T-cell (primary cell): ENCODE results near the gene WDR7. TPM values are rescaled to one million over a fixed set of nuclear protein-coding genes. Genes with fewer than 3 reads are reported as not detected.

ENCODE experiments used
- ATAC-seq, 4 experiments: fragments of 200-7000 bp in 3 of 4; fragments of 150-1000 bp in 1 of 4; cut with Tn5 transposase; replicated peaks in 1 of 4; 1 replicate in 3 of 4; 2 replicates in 1 of 4; pipeline ENCODE4 v1.10.0; 2021; ENCODE audit warnings: moderate library complexity in 3 of 4, mild to moderate bottlenecking in 2 of 4, moderate number of reproducible peaks in 1 of 4
- CTCF ChIA-PET, 2 donors: fragments of 300-600 bp; sonication (Branson Sonifier 250); formaldehyde crosslinking; loops; one replicate each; lab custom pipeline; 2022; ENCODE audit warnings: antibody characterized with exemption in 2 of 2; lab: Charles Lee
- POLR2A ChIA-PET, 2 donors: fragments of 300-600 bp; sonication (Branson Sonifier 250); formaldehyde crosslinking; loops; one replicate each; lab custom pipeline; 2022; ENCODE audit warnings: antibody characterized with exemption in 2 of 2; lab: Charles Lee
- DNase-seq, 35 experiments: peaks; one replicate each; pipeline versions ENCODE4 v3.0.0 to v3.0.0-alpha.2; 2013 to 2023
- H3K27ac ChIP-seq: one replicate; pipeline ENCODE4 v1.5.1; 2013; ENCODE audit warnings: low read length
- H3K27me3 ChIP-seq, 2 experiments: replicated peaks in 1 of 2; 1 replicate in 1 of 2; 2 replicates in 1 of 2; pipeline versions ENCODE4 v1.6.1 to v1.7.0; 2013; ENCODE audit warnings: low read length in 1 of 2, mixed read lengths in 1 of 2; ENCODE audit not compliant: control insufficient read depth in 2 of 2, insufficient read depth in 2 of 2; ENCODE audit errors: extremely low read depth in 1 of 2
- H3K36me3 ChIP-seq, 2 donors: 1 replicate in 1 of 2; 2 replicates in 1 of 2; pipeline versions ENCODE4 v1.6.1 to v1.7.0; 2013; ENCODE audit warnings: low read length in 1 of 2; ENCODE audit not compliant: control insufficient read depth in 2 of 2, insufficient read depth in 1 of 2; ENCODE audit errors: extremely low read depth in 1 of 2
- H3K4me1 ChIP-seq, 2 experiments: 1 replicate in 1 of 2; 2 replicates in 1 of 2; pipeline versions ENCODE4 v1.6.1 to v1.7.0; 2013; ENCODE audit warnings: low read length in 2 of 2, mixed read lengths in 1 of 2; ENCODE audit not compliant: insufficient read depth in 2 of 2, control insufficient read depth in 1 of 2; ENCODE audit errors: extremely low read depth in 1 of 2
- H3K4me3 ChIP-seq, 2 donors: 1 replicate in 1 of 2; 2 replicates in 1 of 2; pipeline versions ENCODE4 v1.5.1 to v1.7.0; 2013; ENCODE audit warnings: mild to moderate bottlenecking in 2 of 2, low read length in 1 of 2, moderate library complexity in 1 of 2; ENCODE audit not compliant: control insufficient read depth in 1 of 2; ENCODE audit errors: extremely low read depth in 1 of 2
- H3K9me3 ChIP-seq: 2 replicates; pipeline ENCODE4 v1.7.0; 2013
- H3K27ac Mint-ChIP-seq, 2 donors: one replicate each; pipeline ENCODE4 v1.8.0; 2020 to 2021; ENCODE audit warnings: mild to moderate bottlenecking in 2 of 2, mixed read lengths in 2 of 2
- H3K27me3 Mint-ChIP-seq, 2 donors: one replicate each; pipeline ENCODE4 v1.8.0; 2021 to 2022; ENCODE audit warnings: mixed read lengths in 2 of 2
- H3K36me3 Mint-ChIP-seq: one replicate; pipeline ENCODE4 v1.8.0; 2021; ENCODE audit warnings: mixed read lengths
- H3K4me1 Mint-ChIP-seq, 3 donors: one replicate each; pipeline ENCODE4 v1.8.0; 2020 to 2022; ENCODE audit warnings: mixed read lengths in 3 of 3, mild to moderate bottlenecking in 1 of 3
- H3K4me3 Mint-ChIP-seq, 3 donors: one replicate each; pipeline ENCODE4 v1.8.0; 2020 to 2022; ENCODE audit warnings: mild to moderate bottlenecking in 3 of 3, mixed read lengths in 3 of 3, moderate library complexity in 3 of 3
- H3K9me3 Mint-ChIP-seq, 3 donors: one replicate each; pipeline ENCODE4 v1.8.0; 2020 to 2022; ENCODE audit warnings: mixed read lengths in 3 of 3
- WGBS: methylation state at CpG from one replicate; pipeline ENCODE4 v1.1.5; 2013; ENCODE audit warnings: missing lambda C conversion rate; ENCODE audit not compliant: insufficient coverage; 5-methylcytosine and 5-hydroxymethylcytosine counted together
- total RNA-seq, 35 experiments: library from RNA in 6 of 35; stranded (reverse) in 6 of 35; fragments of 120-200 nt in 1 of 35; gene quantifications; one replicate each; pipeline versions ENCODE4 v1.2.1 to v1.2.4 and lab custom pipeline; 2013 to 2026

The WDR7 gene
- total RNA-seq, 5 donors from 2014 or later (not counting 1 experiment from before 2014, with no cell fraction given) = 35.9 to 65.6 (median 41.5) TPM

DNA sequence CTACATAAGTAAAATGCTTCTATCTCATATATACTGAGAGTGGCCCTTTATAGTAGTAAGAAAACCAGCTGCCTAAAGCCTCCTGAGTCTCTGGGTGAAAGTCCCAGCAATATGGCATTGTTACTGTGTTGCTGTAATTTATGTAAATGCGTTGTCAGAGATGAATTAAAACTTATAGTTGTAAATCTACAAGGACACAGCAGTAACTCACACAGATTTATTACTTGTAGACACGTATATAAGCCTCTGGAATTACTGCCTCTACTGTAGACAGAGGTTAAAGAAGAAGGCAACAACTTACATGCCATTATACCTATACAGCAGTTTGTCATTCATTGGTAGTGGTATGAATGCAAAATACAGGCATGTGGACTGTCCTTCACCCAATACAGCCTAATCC is 326.6 kb downstream of the WDR7 start:
- Mint-ChIP-seq H3K4me1 (peaks cover 0 to 14% (median 0%) of the 10 kb centered on the region in 3 donors), H3K36me3 (peaks cover 40% of the 10 kb centered on the region), H3K4me3 (no peak overlapping the region), H3K27me3 (no peaks in the 10 kb centered on the region), H3K27ac (no peak overlapping the region), H3K9me3 (no peaks in the 10 kb centered on the region)
- Histone ChIP-seq H3K9me3 (no peaks in the 10 kb centered on the region), H3K27ac (no peak overlapping the region), H3K4me1 (no peaks in the 10 kb centered on the region), H3K4me3 (no peak overlapping the region), H3K27me3 (no peaks in the 10 kb centered on the region), H3K36me3 (no peaks in the 10 kb centered on the region)
- ATAC-seq (no peak), DNase-seq (no peak)
- WGBS = no CpG with 5 or more reads among the region's 2 CpGs
- CTCF ChIA-PET = no interaction called here
- POLR2A ChIA-PET = no interaction called here

DNA sequence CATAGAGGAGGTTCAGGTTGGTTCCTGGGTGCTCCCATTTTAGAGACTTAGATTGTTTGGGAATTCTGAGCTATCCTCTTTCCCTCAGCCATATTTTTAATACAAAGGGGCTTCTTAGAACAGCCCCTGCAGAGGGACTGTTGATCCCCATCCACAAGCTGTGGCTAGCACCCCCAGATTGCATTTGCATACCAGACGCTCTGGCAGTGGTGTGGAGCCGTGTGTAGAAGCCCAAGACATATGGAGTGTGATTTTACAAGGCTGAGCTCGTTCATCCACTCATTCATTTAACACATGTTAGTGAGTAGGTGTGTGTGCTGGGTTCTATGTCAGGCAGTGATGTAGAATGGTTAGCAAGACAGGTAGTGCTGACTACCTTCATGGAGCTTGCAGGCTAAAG is 329.0 kb downstream of the WDR7 start:
- H3K9me3 Mint-ChIP-seq = no peaks in the 10 kb centered on the region
- 100% methylated on average over 1 of the region's 3 CpGs for WGBS
- H3K27ac Mint-ChIP-seq = no peak overlapping the region
- no peaks in the 10 kb centered on the region for H3K4me1 ChIP-seq
- no peaks in the 10 kb centered on the region for H3K27me3 ChIP-seq
- no peak overlapping the region for H3K4me3 ChIP-seq
- H3K4me3 Mint-ChIP-seq = no peak overlapping the region
- CTCF ChIA-PET = no interaction called here
- no peaks in the 10 kb centered on the region for H3K27me3 Mint-ChIP-seq
- no peaks in the 10 kb centered on the region for H3K36me3 ChIP-seq
- DNase-seq = no peak
- POLR2A ChIA-PET = interaction anchor here in 1 of 2 donors (0.6 kb wide), 1 partner anchor 21 kb away, joined by 3 read pairs; no protein-coding TSS in a partner anchor
- peaks cover 26% of the 10 kb centered on the region for H3K36me3 Mint-ChIP-seq
- H3K4me1 Mint-ChIP-seq = peaks cover 0 to 14% (median 0%) of the 10 kb centered on the region in 3 donors
- H3K27ac ChIP-seq = no peak overlapping the region
- H3K9me3 ChIP-seq = no peaks in the 10 kb centered on the region
- no peak for ATAC-seq

DNA sequence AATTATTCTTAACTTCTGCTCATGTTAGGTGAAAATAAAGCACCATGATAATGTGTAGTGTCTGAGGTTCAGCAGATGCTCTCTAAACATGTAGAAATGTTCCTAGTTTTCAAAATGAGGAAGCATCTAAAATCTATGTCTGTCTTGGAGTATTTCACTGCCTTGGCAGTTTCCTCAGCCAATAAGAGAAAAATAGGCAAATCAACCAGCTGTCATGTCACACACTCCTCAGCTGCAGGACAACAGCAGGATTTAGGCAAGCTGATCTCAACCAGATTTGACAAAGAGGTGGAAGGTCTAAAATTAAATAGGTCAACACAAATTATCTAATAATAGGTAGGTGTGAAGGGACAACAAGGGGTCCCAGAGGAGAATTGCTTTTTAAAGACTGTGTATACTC is 331.6 kb downstream of the WDR7 start:
- H3K4me1 Mint-ChIP-seq = peaks cover 0 to 14% (median 0%) of the 10 kb centered on the region in 3 donors
- no peak for ATAC-seq
- no peak overlapping the region for H3K4me3 Mint-ChIP-seq
- Histone ChIP-seq H3K4me3 (no peak overlapping the region), H3K27ac (no peak overlapping the region), H3K4me1 (no peaks in the 10 kb centered on the region), H3K36me3 (no peaks in the 10 kb centered on the region), H3K27me3 (no peaks in the 10 kb centered on the region), H3K9me3 (no peaks in the 10 kb centered on the region)
- CTCF ChIA-PET = no interaction called here
- H3K9me3 Mint-ChIP-seq = no peaks in the 10 kb centered on the region
- H3K27me3 Mint-ChIP-seq = no peaks in the 10 kb centered on the region
- H3K27ac Mint-ChIP-seq = no peak overlapping the region
- DNase-seq = no peak
- POLR2A ChIA-PET = no interaction called here
- H3K36me3 Mint-ChIP-seq = peaks cover 13% of the 10 kb centered on the region

DNA sequence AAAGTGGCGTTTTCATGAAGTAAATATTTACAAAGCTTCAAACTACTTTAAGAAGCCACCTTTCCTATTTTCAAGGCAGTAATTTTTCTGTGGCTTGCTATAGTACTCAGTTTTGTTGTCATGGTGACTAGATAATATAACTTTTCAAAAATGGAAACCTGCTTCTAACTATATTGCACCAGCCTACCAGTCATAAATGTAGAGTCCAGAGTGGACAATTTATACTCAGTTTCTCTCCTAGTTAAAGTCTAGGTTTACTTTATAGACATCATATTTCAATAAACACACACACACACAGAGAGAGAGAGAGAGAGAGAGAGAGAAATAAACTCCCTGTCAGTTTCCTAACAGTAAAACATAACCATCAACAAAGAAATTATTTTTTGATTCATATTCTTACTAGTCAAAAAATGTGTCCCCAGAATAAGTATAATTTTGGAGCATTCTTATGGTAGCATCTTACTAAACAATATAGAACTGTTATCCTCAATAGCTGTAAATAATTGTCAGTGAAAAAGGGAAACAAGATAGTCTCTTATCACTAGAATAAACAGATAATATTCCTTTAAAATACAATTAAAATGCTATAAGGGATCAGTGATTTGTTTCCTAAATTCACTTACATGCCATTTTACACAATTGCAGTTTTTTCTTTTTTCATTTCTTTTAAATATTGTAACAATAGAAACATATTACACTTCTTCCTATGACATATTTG is 332.3 kb downstream of the WDR7 start:
- no peak overlapping the region for H3K4me3 ChIP-seq
- Mint-ChIP-seq H3K27ac (no peak overlapping the region), H3K9me3 (no peaks in the 10 kb centered on the region), H3K36me3 (peaks cover 13% of the 10 kb centered on the region), H3K4me1 (peaks cover 0 to 14% (median 0%) of the 10 kb centered on the region in 3 donors), H3K27me3 (no peaks in the 10 kb centered on the region), H3K4me3 (no peak overlapping the region)
- H3K36me3 ChIP-seq = no peaks in the 10 kb centered on the region
- POLR2A ChIA-PET = no interaction called here
- no peaks in the 10 kb centered on the region for H3K27me3 ChIP-seq
- H3K9me3 ChIP-seq = no peaks in the 10 kb centered on the region
- H3K4me1 ChIP-seq = no peaks in the 10 kb centered on the region
- no CpG with 5 or more reads among the region's 1 CpG for WGBS
- DNase-seq (no peak), ATAC-seq (no peak)
- no peak overlapping the region for H3K27ac ChIP-seq
- CTCF ChIA-PET = no interaction called here

DNA sequence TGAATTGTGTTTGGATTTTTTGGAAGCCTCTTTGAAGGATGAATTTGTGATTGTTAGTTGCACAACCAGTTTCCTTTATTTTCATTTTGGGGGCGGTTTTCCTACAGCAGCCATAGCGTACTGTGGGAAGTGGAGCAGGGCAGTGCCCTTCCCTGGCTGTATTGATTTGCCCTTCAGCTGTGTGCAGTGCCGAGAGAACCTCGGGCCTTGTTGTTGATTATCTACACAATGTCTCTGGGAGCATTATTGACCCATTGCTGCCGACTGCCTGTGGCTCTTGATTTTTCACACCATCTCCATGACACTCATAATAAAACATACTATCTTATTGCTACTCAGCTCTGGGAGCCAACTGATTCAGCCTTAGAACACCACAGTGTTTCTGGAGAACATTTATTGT is 333.6 kb downstream of the WDR7 start:
- peaks cover 0 to 14% (median 0%) of the 10 kb centered on the region in 3 donors for H3K4me1 Mint-ChIP-seq
- CTCF ChIA-PET = no interaction called here

DNA sequence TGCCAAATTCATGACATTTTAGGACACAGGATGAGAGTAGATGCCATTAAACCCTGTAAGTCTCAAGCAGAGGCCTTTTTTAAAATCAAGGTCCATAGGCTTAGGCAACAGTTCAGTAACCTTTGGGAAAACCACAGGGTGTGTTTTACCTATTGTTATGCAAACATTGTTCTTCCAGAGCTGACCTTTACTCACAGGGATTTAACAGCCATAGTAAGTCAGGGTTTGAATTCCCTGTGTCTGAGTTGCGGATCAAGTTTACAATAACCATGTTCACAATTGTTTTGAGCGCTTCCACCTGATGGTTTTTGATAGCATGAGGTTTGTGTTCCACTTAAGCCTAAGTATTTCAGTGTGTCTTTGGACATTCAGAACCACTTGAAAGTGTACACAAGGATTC is 335.7 kb downstream of the WDR7 start:
- 100% methylated on average over 1 of the region's 2 CpGs for WGBS
- H3K4me3 ChIP-seq = no peak overlapping the region
- Mint-ChIP-seq H3K36me3 (peaks cover 10% of the 10 kb centered on the region), H3K4me3 (no peak overlapping the region), H3K27me3 (no peaks in the 10 kb centered on the region), H3K9me3 (no peaks in the 10 kb centered on the region), H3K4me1 (no peaks in the 10 kb centered on the region), H3K27ac (no peak overlapping the region)
- H3K9me3 ChIP-seq = no peaks in the 10 kb centered on the region
- ATAC-seq (no peak), DNase-seq (no peak)
- CTCF ChIA-PET = no interaction called here
- H3K36me3 ChIP-seq = no peaks in the 10 kb centered on the region
- H3K27ac ChIP-seq = no peak overlapping the region
- no peaks in the 10 kb centered on the region for H3K27me3 ChIP-seq
- H3K4me1 ChIP-seq = no peaks in the 10 kb centered on the region
- POLR2A ChIA-PET = no interaction called here

More for the DNA sequence above, 333.6 kb downstream of the WDR7 start:
- H3K36me3 Mint-ChIP-seq = peaks cover 10% of the 10 kb centered on the region
- no peak for ATAC-seq
- Histone ChIP-seq H3K27ac (no peak overlapping the region), H3K36me3 (no peaks in the 10 kb centered on the region), H3K27me3 (no peaks in the 10 kb centered on the region), H3K4me3 (no peak overlapping the region), H3K4me1 (no peaks in the 10 kb centered on the region), H3K9me3 (no peaks in the 10 kb centered on the region)
- DNase-seq = no peak
- H3K27me3 Mint-ChIP-seq = no peaks in the 10 kb centered on the region
- POLR2A ChIA-PET = no interaction called here
- no peaks in the 10 kb centered on the region for H3K9me3 Mint-ChIP-seq
- 100% methylated on average over 2 of the region's 5 CpGs for WGBS
- no peak overlapping the region for H3K27ac Mint-ChIP-seq
- no peak overlapping the region for H3K4me3 Mint-ChIP-seq
